ENCODE data around the gene ZNF319. TPM values are rescaled to one million over a fixed set of nuclear protein-coding genes. Genes with fewer than 3 reads are reported as not detected.

The ZNF319 gene
- polyA plus RNA-seq, 1 donor from 2014 or later: 7.0 TPM

- Histone ChIP-seq H3F3A (ENCODE audit: insufficient read depth, low read length, poor library complexity, severe bottlenecking) (no peaks in the 10 kb centered on the region), H2AFZ (ENCODE audit: low read depth, low read length) (no peak overlapping the region), H4K20me1 (ENCODE audit: insufficient read depth) (no peaks in the 10 kb centered on the region), H3K9me2 (ENCODE audit: insufficient read depth, low read length) (no peaks in the 10 kb centered on the region), H3K4me3 (ENCODE audit: low read length) (no peak overlapping the region), H3K27ac (ENCODE audit: low read length) (no peak overlapping the region), H3K4me2 (ENCODE audit: low read length) (no peak overlapping the region), H3K9me3 (ENCODE audit: low read length) (no peaks in the 10 kb centered on the region), H3K9ac (ENCODE audit: low read length) (no peak overlapping the region), H3K36me3 (ENCODE audit: insufficient read depth, low read length) (no peaks in the 10 kb centered on the region), H3K27me3 (ENCODE audit: insufficient read depth, low read depth, low read length) (no peaks in the 10 kb centered on the region), H3K79me2 (replicated peaks; ENCODE audit: insufficient read depth, low read length) (no peaks in the 10 kb centered on the region)
- TF ChIP-seq CTCF (IDR thresholded peaks at IDR 0.05; ENCODE audit: poor library complexity, severe bottlenecking) (no peak), EZH2 (IDR thresholded peaks at IDR 0.05; ENCODE audit: borderline replicate concordance, insufficient read depth, low read length, poor library complexity, severe bottlenecking) (no peak), EP300 (conservative IDR thresholded peaks at IDR 0.05; ENCODE audit: poor library complexity, severe bottlenecking) (no peak), POLR2AphosphoS5 (IDR thresholded peaks at IDR 0.05) (no peak), RAD21 (conservative IDR thresholded peaks at IDR 0.05) (no peak), MXI1 (conservative IDR thresholded peaks at IDR 0.05; ENCODE audit: poor library complexity, severe bottlenecking) (no peak), TAF1 (IDR thresholded peaks at IDR 0.05; ENCODE audit: low read depth) (no peak), REST (IDR thresholded peaks at IDR 0.05; ENCODE audit: borderline replicate concordance) (no peak), SMC3 (conservative IDR thresholded peaks at IDR 0.05; ENCODE audit: poor library complexity) (no peak)
Measured at GRCh38 chr16:57959804-57960203, 40.7 kb downstream of the ZNF319 start.

GRCh38 chr16:57959121-57959520 lies 41.4 kb downstream of the ZNF319 start:
- Histone ChIP-seq H3K36me3 (ENCODE audit: insufficient read depth, low read length) (no peaks in the 10 kb centered on the region), H4K20me1 (ENCODE audit: insufficient read depth) (no peaks in the 10 kb centered on the region), H3K4me3 (ENCODE audit: low read length) (no peak overlapping the region), H3K9ac (ENCODE audit: low read length) (no peak overlapping the region), H3K4me2 (ENCODE audit: low read length) (no peak overlapping the region), H2AFZ (ENCODE audit: low read depth, low read length) (no peak overlapping the region), H3K27me3 (ENCODE audit: insufficient read depth, low read depth, low read length) (no peaks in the 10 kb centered on the region), H3K9me2 (ENCODE audit: insufficient read depth, low read length) (no peaks in the 10 kb centered on the region), H3K27ac (ENCODE audit: low read length) (no peak overlapping the region), H3K79me2 (replicated peaks; ENCODE audit: insufficient read depth, low read length) (no peaks in the 10 kb centered on the region), H3K9me3 (ENCODE audit: low read length) (no peaks in the 10 kb centered on the region), H3F3A (ENCODE audit: insufficient read depth, low read length, poor library complexity, severe bottlenecking) (no peaks in the 10 kb centered on the region)
- TF ChIP-seq SMC3 (conservative IDR thresholded peaks at IDR 0.05; ENCODE audit: poor library complexity) (no peak), EZH2 (IDR thresholded peaks at IDR 0.05; ENCODE audit: borderline replicate concordance, insufficient read depth, low read length, poor library complexity, severe bottlenecking) (no peak), REST (IDR thresholded peaks at IDR 0.05; ENCODE audit: borderline replicate concordance) (no peak), POLR2AphosphoS5 (IDR thresholded peaks at IDR 0.05) (no peak), CTCF (IDR thresholded peaks at IDR 0.05; ENCODE audit: poor library complexity, severe bottlenecking) (no peak), RAD21 (conservative IDR thresholded peaks at IDR 0.05) (no peak), TAF1 (IDR thresholded peaks at IDR 0.05; ENCODE audit: low read depth) (no peak), MXI1 (conservative IDR thresholded peaks at IDR 0.05; ENCODE audit: poor library complexity, severe bottlenecking) (no peak), EP300 (conservative IDR thresholded peaks at IDR 0.05; ENCODE audit: poor library complexity, severe bottlenecking) (no peak)

Measured in neural cell (in vitro differentiated cells).